Fibroblast of mammary gland (primary cell): ENCODE measurements around the gene SPIB.
A peak's percentile ranks its signal among the peaks of the same experiment; 100 is the strongest.

Source experiments
- DNase-seq: peaks from one replicate; pipeline ENCODE4 v3.0.0-alpha.2; 2010; ENCODE audit warnings: low read depth
- H3K4me3 ChIP-seq: 2 replicates; pipeline ENCODE4 v1.5.1; 2011; ENCODE audit warnings: low read depth, mild to moderate bottlenecking, low read length, moderate library complexity; ENCODE audit not compliant: control insufficient read depth
- TF ChIP-seq, protein P1 (sequence below): conservative IDR thresholded peaks from 2 replicates; pipeline ENCODE4 v1.5.1; 2011; ENCODE audit warnings: low read depth, low read length, inconsistent platforms; ENCODE audit not compliant: control insufficient read depth, insufficient read depth

SPIB gene

DNA sequence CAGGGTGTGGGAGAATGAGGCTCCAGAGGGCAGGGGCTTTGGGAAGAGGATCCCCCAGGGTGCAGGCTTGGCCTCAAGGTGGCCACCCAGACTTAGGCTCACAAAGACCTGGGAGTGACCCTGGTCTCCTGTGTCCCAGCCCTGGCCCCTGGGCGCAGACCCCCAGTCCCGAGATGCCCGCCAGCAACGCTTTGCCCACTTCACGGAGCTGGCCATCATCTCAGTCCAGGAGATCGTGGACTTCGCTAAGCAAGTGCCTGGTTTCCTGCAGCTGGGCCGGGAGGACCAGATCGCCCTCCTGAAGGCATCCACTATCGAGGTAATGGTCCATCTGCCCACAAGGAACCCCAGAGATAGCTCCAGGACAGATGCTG lies 39.9 kb upstream of the SPIB start:
- TF ChIP-seq, protein P1, sequence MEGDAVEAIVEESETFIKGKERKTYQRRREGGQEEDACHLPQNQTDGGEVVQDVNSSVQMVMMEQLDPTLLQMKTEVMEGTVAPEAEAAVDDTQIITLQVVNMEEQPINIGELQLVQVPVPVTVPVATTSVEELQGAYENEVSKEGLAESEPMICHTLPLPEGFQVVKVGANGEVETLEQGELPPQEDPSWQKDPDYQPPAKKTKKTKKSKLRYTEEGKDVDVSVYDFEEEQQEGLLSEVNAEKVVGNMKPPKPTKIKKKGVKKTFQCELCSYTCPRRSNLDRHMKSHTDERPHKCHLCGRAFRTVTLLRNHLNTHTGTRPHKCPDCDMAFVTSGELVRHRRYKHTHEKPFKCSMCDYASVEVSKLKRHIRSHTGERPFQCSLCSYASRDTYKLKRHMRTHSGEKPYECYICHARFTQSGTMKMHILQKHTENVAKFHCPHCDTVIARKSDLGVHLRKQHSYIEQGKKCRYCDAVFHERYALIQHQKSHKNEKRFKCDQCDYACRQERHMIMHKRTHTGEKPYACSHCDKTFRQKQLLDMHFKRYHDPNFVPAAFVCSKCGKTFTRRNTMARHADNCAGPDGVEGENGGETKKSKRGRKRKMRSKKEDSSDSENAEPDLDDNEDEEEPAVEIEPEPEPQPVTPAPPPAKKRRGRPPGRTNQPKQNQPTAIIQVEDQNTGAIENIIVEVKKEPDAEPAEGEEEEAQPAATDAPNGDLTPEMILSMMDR = no peak
- H3K4me3 ChIP-seq = no peak overlapping the region
- DNase-seq = no peak

DNA sequence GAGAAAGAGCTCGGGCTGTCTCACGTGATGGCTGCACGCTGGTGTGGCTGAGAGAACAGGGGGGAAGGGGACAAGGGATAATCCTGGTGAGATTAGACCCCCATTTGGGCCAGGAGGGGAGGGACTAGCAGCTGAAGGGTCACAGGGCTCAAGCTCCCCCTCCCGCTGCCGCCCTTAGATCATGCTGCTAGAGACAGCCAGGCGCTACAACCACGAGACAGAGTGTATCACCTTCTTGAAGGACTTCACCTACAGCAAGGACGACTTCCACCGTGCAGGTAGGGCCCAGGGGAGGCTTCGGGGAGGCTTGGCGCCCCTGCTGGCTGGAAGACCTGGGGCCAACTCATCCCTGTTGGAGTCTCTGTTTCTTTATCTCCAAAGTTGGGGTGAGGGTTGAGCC lies 39.1 kb upstream of the SPIB start:
- DNase-seq = no peak
- TF ChIP-seq, protein P1 = no peak
- no peak overlapping the region for H3K4me3 ChIP-seq

DNA sequence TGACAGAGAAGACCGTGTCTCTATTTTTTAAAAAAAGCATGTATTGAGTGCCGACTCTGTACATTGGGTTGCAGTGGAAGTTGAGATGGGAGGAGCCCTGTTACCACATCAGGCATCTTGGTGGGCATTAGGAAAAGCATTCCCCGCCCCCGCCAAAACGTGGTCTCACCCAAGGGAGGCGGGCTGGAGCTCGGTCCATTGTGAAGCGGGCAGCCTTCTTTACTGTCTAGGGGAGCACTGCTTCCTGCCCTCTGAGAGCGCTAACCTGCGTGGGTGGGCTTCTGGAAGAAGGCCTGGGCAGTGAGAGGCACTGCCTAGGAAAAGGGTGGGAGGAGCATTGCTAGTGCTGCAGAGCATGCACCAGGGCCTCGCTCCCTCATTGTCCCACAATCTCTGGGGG lies 38.6 kb upstream of the SPIB start:
- TF ChIP-seq, protein P1 = no peak
- peak; percentile 37 for DNase-seq
- H3K4me3 ChIP-seq = no peak overlapping the region

DNA sequence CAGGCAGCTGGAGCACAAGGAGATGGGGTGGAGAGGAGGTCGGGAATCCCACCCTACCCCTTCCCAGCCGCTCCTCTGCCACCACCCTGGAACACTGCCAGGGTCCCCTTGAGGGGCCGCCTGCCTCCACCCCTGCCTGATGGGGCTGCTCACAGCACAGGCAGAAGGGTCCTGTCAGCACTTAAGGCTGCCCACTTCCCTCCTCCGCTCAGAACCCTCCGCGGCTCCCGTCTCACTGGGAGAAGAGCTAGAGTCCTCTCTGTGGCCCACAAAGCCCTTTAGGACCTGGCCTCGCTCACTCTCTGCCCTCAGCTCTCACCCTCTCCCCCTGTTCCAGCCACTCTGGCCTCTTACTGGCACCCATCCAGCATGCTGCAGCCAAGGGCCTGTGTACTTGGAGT lies 38.0 kb upstream of the SPIB start:
- no peak overlapping the region for H3K4me3 ChIP-seq
- DNase-seq = no peak
- TF ChIP-seq, protein P1 = no peak

DNA sequence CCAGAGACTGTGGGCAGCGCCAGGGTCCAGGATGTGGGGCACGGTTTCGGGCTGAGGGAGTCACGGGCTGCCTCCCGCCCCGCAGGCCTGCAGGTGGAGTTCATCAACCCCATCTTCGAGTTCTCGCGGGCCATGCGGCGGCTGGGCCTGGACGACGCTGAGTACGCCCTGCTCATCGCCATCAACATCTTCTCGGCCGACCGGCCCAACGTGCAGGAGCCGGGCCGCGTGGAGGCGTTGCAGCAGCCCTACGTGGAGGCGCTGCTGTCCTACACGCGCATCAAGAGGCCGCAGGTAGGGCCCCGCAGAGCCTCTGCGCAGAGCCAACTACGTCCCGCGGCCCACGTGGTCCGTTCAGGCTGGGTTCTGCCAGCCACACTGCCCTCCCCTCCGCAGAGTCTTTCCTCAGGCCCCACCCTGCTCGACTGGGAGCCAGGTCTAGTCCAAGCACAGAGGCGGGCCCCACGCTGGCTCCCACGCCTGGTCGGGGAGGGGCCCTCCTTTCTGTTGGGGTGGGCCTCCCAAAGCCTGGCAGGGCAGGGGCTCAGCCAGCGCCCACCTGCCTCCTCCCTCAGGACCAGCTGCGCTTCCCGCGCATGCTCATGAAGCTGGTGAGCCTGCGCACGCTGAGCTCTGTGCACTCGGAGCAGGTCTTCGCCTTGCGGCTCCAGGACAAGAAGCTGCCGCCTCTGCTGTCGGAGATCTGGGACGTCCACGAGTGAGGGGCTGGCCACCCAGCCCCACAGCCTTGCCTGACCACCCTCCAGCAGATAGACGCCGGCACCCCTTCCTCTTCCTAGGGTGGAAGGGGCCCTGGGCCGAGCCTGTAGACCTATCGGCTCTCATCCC lies 36.6 kb upstream of the SPIB start:
- no peak for DNase-seq
- H3K4me3 ChIP-seq = no peak overlapping the region
- TF ChIP-seq, protein P1 = no peak

DNA sequence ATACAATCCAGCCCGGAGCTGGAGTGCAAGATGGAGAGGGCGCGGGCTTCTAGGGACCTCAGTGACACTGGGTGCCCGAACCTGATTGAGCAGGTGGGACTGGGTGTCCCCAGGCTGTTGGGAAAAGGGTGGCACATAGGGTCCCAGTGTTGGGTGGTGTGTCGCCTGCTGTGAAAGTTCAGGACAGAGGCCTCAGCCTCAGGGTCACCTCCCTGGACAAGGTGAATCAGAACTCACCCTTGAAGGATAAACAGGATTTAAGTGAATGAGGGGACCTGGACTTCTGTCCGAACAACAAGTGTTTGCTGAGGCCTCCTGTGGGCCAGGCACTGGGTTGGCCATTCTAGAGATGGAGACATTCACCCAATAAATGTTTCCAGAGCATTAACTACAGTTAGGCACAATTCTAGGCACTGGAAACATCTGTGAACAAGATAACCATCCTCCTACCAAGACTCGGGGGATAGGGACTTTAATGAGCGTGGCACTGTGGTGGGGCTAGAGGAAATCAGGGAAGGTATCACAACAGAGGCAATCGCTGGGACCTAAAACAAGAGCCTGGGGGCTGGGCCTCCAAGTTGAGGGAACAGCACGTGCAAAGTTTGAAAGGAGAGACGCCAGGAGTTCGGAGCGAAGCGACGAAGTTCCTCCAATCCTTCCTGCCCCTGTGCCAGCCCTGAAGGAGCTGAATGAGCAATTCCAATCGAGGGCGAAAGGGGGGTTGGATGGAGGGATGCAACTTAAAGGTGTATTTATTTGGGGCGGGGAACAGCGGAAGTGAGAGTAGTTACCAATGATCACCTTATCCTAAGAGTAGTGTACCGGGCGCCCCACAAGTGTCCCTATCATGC lies 35.5 kb upstream of the SPIB start:
- peak overlapping the region; percentile 71 for H3K4me3 ChIP-seq
- no peak for DNase-seq
- TF ChIP-seq, protein P1 = no peak
